HEK293T (cell line): Measurements from ENCODE around the gene MBOAT7.
"Not testable (repeated sequence)": the region's sequence is repeated elsewhere in the genome, so short reads cannot be mapped to it uniquely, and the experiment has no call there.

Experiments
- CTCF ChIA-PET: fragments of 350-600 bp; formaldehyde crosslinking; extraction: SDS; loops from one replicate; lab custom pipeline; 2021; ENCODE audit warnings: antibody characterized with exemption, inconsistent platforms; lab: Yijun Ruan, JAX
- POLR2A ChIA-PET: fragments of 350-600 bp; formaldehyde crosslinking; extraction: SDS; loops from one replicate; lab custom pipeline; 2020; ENCODE audit warnings: antibody characterized with exemption, inconsistent platforms; lab: Yijun Ruan, JAX
- DNase-seq: peaks from one replicate; pipeline ENCODE4 v3.0.0; 2012; ENCODE audit warnings: mixed read lengths; ENCODE audit errors: extremely low spot score
- ARNT ChIP-seq: fragments of 450-650 bp; IDR thresholded peaks from 2 replicates; pipeline ENCODE4 v1.6.1; 2017; ENCODE audit warnings: mild to moderate bottlenecking
- BHLHE40 ChIP-seq: fragments of 450-650 bp; IDR thresholded peaks from 2 replicates; pipeline ENCODE4 v1.6.1; 2016; ENCODE audit warnings: mild to moderate bottlenecking, moderate library complexity, borderline replicate concordance
- CTBP1 ChIP-seq: fragments of 450-650 bp; IDR thresholded peaks from 2 replicates; pipeline ENCODE4 v1.6.1; 2016; ENCODE audit warnings: borderline replicate concordance
- ELF4 ChIP-seq: fragments of 450-650 bp; IDR thresholded peaks from 2 replicates; pipeline ENCODE4 v1.6.1; 2017; ENCODE audit warnings: antibody characterized with exemption
- FOXA1 ChIP-seq: fragments of 450-650 bp; IDR thresholded peaks from 2 replicates; pipeline ENCODE4 v1.6.1; 2016; ENCODE audit warnings: mild to moderate bottlenecking
- FOXK2 ChIP-seq: fragments of 450-650 bp; IDR thresholded peaks from 2 replicates; pipeline ENCODE4 v1.6.1; 2016; ENCODE audit warnings: mild to moderate bottlenecking
- FOXM1 ChIP-seq: fragments of 450-650 bp; IDR thresholded peaks from 2 replicates; pipeline ENCODE4 v1.6.1; 2017; ENCODE audit warnings: mild to moderate bottlenecking, borderline replicate concordance
- HDGF ChIP-seq: fragments of 450-650 bp; IDR thresholded peaks from 2 replicates; pipeline ENCODE4 v1.6.1; 2017; ENCODE audit warnings: antibody characterized with exemption, borderline replicate concordance
- L3MBTL2 ChIP-seq: fragments of 450-650 bp; conservative IDR thresholded peaks from 2 replicates; pipeline ENCODE4 v1.6.1; 2016; ENCODE audit warnings: mild to moderate bottlenecking
- LEF1 ChIP-seq: fragments of 450-650 bp; IDR thresholded peaks from 2 replicates; pipeline ENCODE4 v1.6.1; 2017; ENCODE audit warnings: mild to moderate bottlenecking, borderline replicate concordance
- NFRKB ChIP-seq: fragments of 450-650 bp; IDR thresholded peaks from 2 replicates; pipeline ENCODE4 v1.6.1; 2016; ENCODE audit warnings: mild to moderate bottlenecking, moderate library complexity
- PKNOX1 ChIP-seq: fragments of 450-650 bp; IDR thresholded peaks from 2 replicates; pipeline ENCODE4 v1.6.1; 2016
- SP1 ChIP-seq: fragments of 450-650 bp; IDR thresholded peaks from 2 replicates; pipeline ENCODE4 v1.6.1; 2017
- SUZ12 ChIP-seq: fragments of 450-650 bp; IDR thresholded peaks from 2 replicates; pipeline ENCODE4 v1.6.1; 2016; ENCODE audit warnings: mild to moderate bottlenecking
- TARDBP ChIP-seq: fragments of 450-650 bp; IDR thresholded peaks from 2 replicates; pipeline ENCODE4 v1.6.1; 2016
- ZNF384 ChIP-seq: fragments of 450-650 bp; IDR thresholded peaks from 2 replicates; pipeline ENCODE4 v1.6.1; 2016

MBOAT7 gene

GRCh38 chr19:54173951-54174834 lies 15.2 kb downstream of the MBOAT7 start:
- ChIA-PET CTCF (interaction anchor here (1.0 kb wide), 1 partner anchor 92 kb away, joined by 3 read pairs; no protein-coding TSS in a partner anchor), POLR2A (interaction anchor here (0.9 to 1.7 kb wide), 3 partner anchors 15 to 37 kb away, joined by 4 to 11 read pairs (median 5); partner anchors contain the start of genes CNOT3, MBOAT7 and TSEN34)
- DNase-seq: no peak
- TF ChIP-seq ELF4: 0 out of 2 replicates have a peak, but pooled peaks have one; percentile 9
- no peak for TF ChIP-seq FOXK2

- TF ChIP-seq HDGF: no peak
- TF ChIP-seq FOXA1: no peak
- TF ChIP-seq NFRKB: no peak
- no peak for TF ChIP-seq FOXM1
- TF ChIP-seq SUZ12: no peak
- no peak for TF ChIP-seq BHLHE40
- no peak for TF ChIP-seq SP1
- no peak for TF ChIP-seq PKNOX1
- no peak for TF ChIP-seq ELF4
- no peak for TF ChIP-seq TARDBP
- no peak for TF ChIP-seq ZNF384
- TF ChIP-seq ARNT: no peak
- TF ChIP-seq CTBP1: no peak
- TF ChIP-seq L3MBTL2: no peak
- TF ChIP-seq LEF1: no peak
- TF ChIP-seq FOXK2: no peak
- CTCF ChIA-PET: no interaction called here
- DNase-seq: no peak
- POLR2A ChIA-PET: interaction anchor here (0.7 to 1.7 kb wide), 4 partner anchors 15 to 36 kb away, joined by 3 to 11 read pairs (median 4); partner anchors contain the start of genes CNOT3, MBOAT7 and TSEN34
These were observed 16.1 kb downstream of the MBOAT7 start for GRCh38 chr19:54173359-54173699.

DNA sequence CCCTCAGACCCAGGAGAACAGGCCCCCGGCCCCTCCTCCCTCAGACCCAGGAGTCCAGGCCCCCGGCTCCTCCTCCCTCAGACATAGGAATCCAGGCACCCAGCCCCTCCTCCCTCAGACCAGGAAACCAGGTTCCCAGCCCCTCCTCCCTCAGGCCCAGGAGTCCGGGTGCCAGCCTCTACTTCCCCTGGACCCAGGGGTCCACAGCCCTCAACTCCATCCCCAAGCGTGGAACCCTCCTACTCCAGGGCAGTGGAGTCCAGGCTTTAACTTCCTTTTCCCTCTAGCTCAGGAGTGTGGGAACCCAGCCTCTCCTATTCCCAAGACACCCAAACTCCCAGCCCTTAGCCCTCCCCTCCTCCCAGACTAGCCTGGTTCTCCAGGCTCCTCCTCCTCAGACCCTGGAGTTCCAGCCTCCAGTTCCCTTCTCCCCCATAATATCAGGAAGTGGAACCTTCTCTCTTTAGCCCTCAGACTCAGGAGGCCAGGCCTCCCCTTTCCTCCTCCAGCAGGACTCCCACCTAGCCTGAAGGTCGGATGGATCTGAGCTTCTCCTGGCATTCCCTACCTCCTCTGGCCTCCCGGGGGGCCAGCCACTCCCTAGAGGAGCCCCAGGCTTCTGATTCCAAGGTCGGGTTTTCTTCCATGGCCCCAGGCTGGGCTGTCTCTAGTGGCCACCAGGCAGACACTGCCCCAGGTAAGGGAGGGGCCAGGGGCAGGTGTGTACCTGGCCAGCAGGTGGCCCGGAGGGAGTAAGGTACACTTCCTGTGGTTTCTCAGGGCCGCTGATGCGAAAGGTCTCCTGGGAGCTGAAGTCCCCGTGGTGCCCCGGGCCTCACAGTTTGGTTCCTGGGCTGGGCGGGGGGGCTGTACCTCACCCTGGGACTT lies 16.7 kb downstream of the MBOAT7 start, which contains the start of gene TMC4:
TMC4 (minus strand) TSS at position 690 of the 888 bp plus-strand sequence; CDS start at position 647, 43 bp downstream.
- POLR2A ChIA-PET: interaction anchor here (0.7 to 1.7 kb wide), 3 partner anchors 16 to 29 kb away, joined by 3 to 11 read pairs (median 5); partner anchors contain the start of genes MBOAT7 and TSEN34
- TF ChIP-seq LEF1: no peak
- TF ChIP-seq ELF4: no peak
- no peak for TF ChIP-seq ZNF384
- no peak for TF ChIP-seq FOXM1
- TF ChIP-seq L3MBTL2: no peak
- no peak for TF ChIP-seq FOXA1
- no peak for DNase-seq
- CTCF ChIA-PET: no interaction called here

- POLR2A ChIA-PET: interaction anchor here (1.1 kb wide), 1 partner anchor 12 kb away, joined by 3 read pairs; no protein-coding TSS in a partner anchor
- CTCF ChIA-PET, DNase-seq: not testable (repeated sequence)
These were observed 17.5 kb downstream of the MBOAT7 start for GRCh38 chr19:54171736-54172431.

GRCh38 chr19:54169149-54169740 lies 20.1 kb downstream of the MBOAT7 start:
- TF ChIP-seq L3MBTL2 (no peak), SP1 (no peak), FOXM1 (no peak), ARNT (no peak), LEF1 (no peak)
- CTCF ChIA-PET: interaction anchor here (0.6 kb wide), 1 partner anchor 249 kb away, joined by 4 read pairs; no protein-coding TSS in a partner anchor
- POLR2A ChIA-PET: interaction anchor here (1.2 kb wide), 1 partner anchor 19 kb away, joined by 3 read pairs; no protein-coding TSS in a partner anchor
- DNase-seq: no peak

GRCh38 chr19:54168174-54168917 lies 21.0 kb downstream of the MBOAT7 start:
- ChIA-PET CTCF (no interaction called here), POLR2A (no interaction called here)
- no peak for TF ChIP-seq FOXM1
- TF ChIP-seq TARDBP: no peak
- no peak for TF ChIP-seq PKNOX1
- TF ChIP-seq LEF1: no peak
- TF ChIP-seq ELF4: no peak
- TF ChIP-seq ZNF384: no peak
- no peak for TF ChIP-seq HDGF
- TF ChIP-seq ARNT: no peak
- no peak for TF ChIP-seq FOXK2
- TF ChIP-seq SUZ12: no peak
- no peak for TF ChIP-seq FOXA1
- no peak for TF ChIP-seq SP1
- no peak for TF ChIP-seq L3MBTL2
- TF ChIP-seq NFRKB: no peak
- TF ChIP-seq CTBP1: no peak
- no peak for TF ChIP-seq BHLHE40
- peak; percentile 89 for DNase-seq
